HG03571 (cell line): Measurements from ENCODE around the gene EIF2AK3.
"Not testable (repeated sequence)": the region's sequence is repeated elsewhere in the genome, so short reads cannot be mapped to it uniquely, and the experiment has no call there.

Source experiments
- ATAC-seq: cut with Tn5 transposase; IDR thresholded peaks from one replicate; pipeline ENCODE4 v1.9.1; 2021; ENCODE audit not compliant: unreplicated experiment

Gene EIF2AK3

DNA sequence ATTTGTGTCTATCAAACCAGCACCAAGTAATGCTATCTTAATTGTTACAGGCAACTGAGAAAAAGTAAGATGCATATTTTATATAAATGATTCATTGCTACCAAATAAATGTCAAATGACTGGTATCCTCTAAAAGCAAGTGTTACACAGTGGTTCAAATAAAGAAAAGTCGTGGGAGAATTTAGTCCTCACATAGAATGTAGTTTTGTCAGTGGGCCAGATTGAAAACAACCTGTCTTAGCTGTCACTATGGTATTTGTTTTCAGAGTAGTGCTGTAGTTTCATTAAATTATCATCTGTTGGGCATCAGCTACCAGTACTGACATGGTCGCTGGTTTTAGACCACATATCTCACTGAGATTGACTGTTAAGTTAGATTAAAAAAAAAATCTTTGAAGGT is 10.2 kb upstream of the EIF2AK3 start:
- ATAC-seq: no peak

DNA sequence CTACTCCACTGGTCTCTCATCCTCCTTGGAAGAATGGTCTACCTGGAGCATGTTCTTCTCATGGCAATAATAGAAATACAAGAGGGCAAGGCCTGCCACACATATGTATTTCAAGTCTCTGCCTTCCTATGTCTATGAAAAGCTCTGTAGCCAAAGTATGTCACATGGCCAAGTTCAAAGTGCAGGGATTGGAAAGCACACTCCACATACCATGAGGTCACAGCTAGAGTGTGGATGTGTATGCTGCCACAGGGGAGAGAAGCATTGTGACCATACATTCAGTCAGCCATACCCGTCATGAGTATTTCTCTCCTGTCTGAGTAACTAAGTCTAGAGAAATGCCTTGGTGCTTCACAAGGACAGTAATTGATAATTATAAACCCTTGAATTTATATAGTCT is 8.8 kb upstream of the EIF2AK3 start:
- no peak for ATAC-seq

DNA sequence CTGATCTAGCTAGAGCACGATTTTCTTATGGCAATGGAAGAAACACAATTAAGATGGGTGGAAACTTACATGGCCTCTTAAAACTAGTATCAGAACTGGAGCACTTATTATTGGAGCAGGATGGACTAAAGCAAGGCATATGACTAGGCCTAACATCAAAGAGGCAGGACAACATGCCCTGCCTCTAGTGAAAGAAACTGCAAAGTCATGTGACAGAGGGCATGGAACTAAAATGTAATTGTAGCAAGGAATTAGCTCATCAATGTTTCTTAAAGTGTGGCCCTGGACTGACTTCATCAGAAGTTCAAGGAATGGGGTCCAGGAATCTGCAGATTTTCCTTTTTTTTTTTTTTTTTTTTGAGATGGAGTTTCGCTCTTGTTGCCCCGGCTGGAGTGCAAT is 5.3 kb upstream of the EIF2AK3 start:
- no peak for ATAC-seq

DNA sequence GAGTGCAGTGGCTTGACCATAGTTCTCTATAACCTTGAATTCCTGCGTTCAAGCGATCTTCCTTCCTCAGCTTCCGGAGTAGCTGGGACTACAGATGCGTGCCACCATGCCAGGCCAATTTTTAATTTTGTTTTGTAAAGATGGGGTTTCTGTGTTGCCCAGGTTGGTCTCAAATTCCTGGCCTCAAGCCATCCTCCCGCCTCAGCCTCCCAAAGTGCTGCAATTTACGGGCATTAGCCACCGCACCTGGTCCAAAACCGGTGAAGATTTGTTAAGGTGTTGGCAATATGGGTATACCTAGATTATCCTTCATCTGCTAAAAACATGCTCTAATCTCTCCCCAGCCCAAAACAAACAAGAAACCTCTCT is 1.3 kb upstream of the EIF2AK3 start:
- no peak for ATAC-seq

DNA sequence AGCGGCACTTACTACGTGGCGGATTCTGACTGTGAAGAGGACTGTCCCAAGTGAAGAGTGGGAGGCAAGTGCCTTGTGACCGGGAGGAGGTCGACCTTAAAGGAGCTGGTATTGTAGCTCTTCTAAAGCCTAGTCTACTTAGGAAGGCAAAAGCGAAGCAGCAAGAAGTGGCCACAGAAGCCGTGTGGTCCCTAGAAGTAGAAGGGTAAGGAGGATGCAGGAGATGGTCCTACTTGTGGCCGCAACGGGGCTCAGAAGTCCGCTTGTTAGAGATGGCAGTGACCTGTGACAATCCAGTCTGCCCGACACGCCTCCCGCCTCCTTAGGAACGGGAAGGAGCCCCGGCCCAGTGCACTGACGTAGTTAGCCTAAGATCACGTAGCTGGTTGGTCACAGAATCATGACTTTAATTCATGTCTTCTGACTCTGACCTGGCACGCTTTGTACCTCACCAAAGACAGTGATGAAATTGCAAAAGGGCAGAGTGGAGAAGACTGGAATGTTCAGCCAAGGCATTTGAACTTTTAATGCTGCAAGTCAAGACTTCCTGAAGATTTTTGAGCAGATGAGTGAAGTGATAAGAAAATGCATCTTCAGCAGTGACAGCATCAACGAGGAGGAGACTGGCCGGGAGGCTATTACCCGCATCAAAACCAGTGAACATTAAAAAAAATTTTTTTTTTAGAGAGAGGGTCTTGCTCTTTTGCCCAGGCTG is 749 bp upstream of the EIF2AK3 start:
- ATAC-seq: peak; percentile 30

DNA sequence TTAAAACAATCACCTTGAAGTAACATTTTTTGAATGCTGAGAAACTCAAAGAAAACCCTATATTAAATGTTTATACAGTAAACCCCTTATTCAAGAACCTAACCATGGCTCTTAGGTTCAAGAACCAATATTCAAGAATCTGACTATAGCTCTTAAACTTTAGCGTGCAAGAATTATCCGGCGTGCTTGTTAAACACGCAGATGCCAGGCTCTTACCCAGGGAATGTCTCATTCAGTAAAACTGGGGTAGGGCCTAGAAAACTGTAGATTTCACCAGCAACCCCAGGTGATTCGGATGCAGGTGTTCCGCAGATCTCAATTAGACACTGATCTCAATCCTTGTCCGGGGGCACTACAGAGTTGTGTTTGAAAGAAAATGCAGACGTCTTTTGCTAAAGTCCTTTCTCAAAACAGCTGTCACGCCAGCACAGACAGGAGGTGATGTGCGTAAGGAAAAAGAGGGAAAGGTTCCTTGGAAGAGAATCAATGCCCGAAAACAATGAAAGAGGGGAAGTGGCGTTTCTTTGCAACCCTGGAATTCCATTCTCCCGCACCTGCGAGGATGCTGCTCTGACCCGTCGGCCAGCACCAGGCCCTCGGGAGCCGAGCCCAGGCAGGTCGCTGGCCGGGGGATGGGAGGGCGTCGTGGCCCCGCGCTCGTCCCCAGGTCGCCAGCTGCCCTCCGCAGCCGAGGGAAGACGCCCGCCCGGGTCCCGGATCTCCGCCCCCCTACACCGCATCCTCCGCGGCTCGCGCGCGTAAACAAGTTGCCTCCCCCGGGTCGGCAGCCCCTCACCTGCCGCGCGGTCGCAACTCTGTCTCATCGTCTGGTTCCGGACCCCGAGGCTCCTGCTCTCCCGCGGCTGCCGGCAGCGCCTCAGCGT is 851 bp downstream of the EIF2AK3 start:
- ATAC-seq: peak; percentile 2

DNA sequence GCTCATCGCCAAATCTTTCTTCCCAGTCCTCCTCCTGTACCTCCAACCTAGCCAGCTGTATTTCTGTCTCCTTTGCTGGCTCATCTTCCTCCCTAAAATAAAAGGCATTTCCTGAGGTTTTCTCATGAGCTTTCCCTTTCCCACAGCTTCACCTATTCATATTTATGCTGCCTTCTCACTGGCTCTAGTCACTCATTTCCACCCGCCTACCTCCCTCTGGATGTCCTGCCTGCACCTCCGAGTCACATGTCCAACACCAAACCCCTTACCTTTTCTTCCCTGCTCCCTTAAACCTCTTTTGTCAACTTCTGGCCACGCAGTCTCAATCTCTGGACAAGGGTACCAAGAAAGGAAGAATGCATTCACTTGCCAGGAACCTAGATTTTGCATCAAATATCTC is 2.8 kb downstream of the EIF2AK3 start:
- no peak for ATAC-seq

DNA sequence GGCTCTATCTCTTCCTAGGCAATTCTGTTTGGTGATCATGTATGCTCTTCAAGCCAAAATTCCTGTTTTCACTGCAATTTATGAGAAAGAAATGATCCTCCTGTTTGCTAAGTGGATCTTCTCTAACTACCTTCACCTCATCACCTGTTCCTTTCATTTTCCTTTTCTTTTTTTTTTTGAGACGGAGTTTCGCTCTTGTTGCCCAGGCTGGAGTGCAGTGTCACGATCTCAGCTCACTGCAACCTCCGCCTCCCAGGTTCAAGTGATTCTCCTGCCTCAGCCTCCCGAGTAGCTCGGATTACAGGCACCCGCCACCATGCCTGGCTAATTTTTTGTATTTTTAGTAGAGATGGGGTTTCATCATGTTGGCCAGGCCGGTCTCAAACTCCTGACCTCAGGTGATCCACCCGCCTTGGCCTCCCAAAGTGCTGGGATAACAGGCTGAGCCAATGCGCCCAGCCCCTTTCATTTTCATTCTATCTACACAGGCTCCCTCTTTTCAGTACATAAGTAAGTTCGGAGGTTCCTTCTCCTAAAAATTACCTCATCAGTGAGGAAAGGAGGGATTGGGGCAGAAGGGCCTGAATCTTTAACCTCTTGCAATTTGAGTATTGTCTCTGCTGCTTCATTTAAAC is 3.3 kb downstream of the EIF2AK3 start:
- ATAC-seq: not testable (repeated sequence)

DNA sequence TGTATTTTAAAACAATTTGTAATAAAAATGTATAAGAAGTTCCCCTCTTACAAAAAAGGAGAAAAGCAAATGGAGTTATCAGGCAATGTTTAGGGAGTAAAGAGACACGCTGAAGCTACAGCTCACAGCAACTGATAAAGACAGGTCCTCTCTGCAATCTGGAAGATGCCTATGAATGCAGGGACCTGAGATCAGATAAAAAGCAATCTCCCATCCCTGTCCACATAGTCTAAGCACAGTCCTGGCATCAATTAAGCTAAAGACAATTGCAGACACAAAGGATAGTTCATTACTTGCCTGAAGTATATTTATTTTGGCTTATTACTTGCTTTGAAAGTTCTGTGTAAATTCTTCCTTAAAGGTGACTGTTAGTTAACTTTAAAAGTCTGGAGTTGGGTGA is 5.0 kb downstream of the EIF2AK3 start:
- no peak for ATAC-seq

DNA sequence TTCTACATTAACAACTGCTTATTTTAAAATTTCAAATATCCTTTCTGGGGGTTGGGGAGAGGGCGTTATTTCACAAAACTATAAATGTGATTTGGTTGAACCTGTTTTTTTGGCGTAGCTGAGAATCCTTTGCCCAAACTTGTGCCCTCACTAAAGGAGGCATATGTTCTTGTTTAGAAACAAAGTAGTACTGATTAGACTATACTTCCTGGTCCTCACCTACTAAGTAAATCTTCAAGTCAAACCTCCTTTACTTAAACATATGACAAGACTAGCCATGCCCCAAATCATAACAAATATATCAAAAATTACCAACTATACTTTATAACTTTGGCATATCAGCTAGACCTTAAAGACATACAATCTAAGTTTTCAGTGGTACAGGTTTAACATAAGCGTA is 5.8 kb downstream of the EIF2AK3 start:
- ATAC-seq: no peak

DNA sequence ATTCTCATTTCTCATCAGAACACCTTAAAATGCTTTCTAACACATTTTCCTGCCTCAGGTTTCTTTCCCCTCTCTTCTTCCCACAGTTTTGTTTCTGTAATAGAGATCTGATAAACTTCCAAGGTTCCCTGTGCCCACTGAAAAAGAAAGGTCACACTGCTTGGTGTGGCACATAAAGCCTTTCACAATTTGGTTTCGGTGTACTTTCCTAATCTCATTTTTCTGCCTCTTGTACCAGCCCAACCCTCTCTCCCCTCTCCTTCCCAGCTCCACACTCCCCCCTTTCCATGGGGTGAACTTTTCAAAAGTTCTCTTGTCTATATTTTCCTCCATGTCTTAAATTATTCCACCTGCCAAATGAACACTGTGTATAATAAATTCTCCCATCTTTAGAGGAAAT is 7.2 kb downstream of the EIF2AK3 start:
- no peak for ATAC-seq

DNA sequence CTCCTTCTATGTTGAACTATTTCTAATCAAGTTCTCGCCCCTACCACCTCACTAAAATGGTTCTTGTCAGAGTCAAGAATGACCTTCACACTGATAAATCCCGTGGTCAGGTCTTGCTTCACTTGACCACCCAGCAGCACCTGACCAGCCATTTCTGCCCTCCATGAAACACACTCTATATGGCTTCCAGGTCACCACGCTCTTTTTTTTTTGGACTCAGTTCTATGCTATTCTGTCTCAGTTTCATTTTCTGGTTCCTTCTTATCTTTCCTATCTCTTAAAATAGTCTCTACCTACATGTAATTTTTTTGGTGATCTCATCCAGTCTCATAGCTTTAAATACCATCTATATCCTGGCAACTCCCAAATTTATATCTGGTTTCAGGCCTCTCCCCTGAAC is 11.4 kb downstream of the EIF2AK3 start:
- peak; percentile 58 for ATAC-seq

DNA sequence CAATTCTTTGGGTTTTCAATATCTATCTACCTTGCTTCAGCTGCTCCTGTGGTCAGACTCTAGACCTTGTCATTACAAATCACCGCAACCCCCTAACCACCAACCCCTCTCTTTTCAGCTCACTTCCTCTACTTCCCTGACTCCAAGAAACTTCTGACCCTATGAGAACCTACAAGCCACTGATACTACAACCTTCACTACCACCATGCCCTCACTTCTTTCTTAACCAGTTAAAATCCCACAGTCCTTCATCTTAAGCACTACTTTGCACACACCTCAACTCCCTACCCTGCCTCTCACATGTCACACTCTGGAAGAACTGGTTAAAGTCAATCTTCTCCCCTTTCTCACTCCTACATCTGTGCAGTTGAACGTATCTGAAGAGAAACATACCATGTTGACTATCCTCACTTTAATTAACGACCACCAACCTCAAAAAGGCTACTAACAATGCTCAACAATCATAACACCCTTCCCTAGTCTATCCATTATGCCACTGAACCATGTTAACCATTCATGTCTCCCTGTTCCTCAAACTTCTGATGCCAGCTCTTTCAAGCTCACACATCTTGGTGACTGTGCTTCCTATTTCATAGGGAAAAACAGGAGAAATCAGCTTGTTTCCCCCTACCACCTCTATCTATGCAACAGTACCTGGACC is 12.6 kb downstream of the EIF2AK3 start:
- peak; percentile 76 for ATAC-seq

DNA sequence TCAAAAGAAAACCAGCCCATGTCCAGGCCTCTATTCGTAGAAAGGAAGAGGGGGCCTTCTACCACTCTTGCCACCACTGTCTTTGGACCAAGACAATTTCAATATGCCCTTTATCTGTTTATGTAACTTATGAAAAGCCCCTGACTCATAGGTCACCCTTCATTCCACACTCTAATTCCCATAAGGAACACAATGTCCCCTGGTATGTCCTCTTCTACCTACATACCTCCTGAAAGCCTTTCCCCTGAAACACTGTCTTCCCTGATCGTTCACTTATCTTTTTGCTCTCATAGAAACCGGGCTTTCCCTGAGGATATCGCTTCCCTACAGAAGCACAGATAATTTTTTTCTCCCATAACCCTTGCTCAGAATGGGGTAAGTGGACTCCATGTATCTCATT is 13.3 kb downstream of the EIF2AK3 start:
- ATAC-seq: no peak

DNA sequence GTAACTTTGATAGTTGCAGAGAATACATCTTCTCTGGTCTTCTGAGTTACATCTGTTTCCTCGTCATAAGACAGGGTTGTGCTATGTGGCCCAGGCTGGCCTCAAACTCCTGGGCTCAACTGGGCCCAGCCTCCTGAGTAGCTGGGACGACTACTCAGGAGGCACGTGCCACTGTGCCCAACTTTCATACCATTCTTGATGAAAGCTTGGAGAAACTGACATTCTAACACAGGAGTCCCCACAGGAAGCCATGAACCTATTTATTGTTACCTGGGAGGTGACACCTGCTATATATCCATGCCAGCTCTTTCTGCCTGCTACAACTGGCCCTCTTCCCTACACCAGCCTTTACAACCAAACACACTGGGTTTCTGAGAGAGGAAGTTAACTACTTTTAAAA is 19.1 kb downstream of the EIF2AK3 start:
- no peak for ATAC-seq

DNA sequence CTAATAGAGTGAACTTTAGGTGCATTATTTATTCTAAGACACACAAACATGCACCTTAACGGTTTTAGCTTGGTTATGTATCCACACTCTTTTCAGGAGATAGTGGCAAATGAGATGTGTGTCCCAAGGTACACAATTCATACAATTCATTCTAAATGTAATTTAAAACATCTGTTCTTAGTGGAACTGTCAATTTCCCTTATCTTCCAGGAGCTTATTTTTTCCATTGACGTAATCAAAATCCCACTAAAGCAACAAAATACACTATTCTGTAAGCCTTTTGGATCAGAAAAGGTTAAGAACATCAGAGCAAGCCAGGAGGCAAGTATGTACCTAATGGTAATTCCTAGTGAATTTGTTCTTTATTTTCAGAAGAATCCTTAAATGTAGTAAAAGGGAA is 19.8 kb downstream of the EIF2AK3 start:
- ATAC-seq: no peak

DNA sequence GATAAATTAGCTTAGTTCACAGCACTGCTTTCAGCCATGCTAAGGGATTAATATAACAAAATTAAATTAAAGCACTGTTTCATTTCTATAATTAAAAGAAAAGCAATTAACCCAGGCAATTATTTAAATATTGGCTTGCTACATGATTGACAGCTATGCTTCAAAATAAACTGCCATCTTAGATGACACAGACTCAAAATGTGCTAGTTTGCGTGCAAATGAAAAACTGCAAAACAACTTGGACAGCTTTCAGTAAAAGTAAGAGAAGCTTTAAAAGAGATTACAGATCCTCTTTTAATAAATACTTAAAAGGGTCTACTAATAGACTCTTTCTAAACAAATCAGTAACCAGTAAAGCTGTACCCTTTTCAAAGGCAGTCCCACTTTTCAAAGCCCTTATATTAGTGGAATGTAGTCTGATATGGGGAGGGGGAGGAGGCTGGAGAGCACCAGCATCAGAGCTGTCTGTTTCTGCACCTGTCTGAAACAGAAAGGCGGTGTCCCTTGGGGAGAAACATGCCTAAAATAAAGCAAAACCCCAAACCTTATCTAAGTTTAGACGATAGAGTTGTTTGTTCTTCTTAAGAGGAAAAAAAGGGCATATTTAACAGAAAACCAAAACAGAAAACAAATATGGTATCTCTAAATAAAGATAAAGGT is 20.8 kb downstream of the EIF2AK3 start:
- ATAC-seq: peak; percentile 76

DNA sequence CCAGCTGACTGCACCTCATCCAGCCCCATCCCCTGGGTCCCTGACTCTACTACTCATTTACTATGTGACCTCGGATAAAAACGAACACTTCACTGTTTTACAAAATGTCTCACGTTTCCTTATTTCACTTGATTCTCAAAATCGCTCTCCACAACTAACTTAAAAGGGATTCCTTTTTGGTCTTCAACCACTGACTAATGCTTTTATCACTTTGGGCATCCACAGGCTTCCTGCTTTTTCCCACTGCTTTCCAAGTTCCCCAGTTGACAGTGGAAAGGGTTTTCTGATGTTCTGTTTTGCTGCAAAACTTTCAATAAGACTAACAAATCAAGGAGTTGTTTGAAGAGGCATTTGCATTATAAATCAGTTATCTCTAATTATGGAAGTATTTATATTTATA is 24.1 kb downstream of the EIF2AK3 start:
- no peak for ATAC-seq

DNA sequence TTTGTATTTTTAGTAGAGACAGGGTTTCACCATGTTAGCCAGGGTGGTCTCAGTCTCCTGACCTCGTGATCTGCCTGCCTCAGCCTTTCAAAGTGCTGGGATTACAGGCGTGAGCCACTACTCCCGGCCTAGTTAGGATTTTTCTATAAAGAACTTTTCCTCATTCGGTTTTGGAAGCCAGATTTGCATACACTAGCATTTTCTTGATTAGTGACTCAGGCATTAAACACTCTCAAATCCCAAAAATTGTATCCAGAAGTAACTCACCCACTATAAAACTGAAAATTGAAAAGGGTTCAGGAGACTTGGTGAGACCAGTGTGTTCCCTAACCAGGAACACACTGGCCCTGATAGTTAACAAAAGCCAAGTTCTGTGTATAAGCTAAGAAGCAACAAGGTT is 25.2 kb downstream of the EIF2AK3 start:
- ATAC-seq: no peak

DNA sequence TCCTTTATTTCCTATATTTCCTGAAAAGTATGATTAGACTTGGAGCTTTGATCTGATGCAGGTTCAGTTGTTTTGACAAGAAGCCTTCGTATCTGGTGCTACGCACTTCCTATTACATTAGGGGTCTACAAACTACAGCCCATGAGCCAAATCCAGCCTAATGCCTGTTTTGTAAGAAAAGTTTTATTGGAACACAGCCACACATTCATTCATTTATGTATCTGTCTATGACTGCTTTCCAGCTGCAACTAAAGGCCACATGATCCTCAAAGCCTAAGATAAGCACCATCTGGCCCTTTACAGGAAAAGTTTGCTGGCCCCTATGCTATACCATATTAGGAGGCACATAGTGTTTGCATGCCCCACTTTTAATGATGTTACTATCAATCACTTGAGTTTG is 26.0 kb downstream of the EIF2AK3 start:
- no peak for ATAC-seq

DNA sequence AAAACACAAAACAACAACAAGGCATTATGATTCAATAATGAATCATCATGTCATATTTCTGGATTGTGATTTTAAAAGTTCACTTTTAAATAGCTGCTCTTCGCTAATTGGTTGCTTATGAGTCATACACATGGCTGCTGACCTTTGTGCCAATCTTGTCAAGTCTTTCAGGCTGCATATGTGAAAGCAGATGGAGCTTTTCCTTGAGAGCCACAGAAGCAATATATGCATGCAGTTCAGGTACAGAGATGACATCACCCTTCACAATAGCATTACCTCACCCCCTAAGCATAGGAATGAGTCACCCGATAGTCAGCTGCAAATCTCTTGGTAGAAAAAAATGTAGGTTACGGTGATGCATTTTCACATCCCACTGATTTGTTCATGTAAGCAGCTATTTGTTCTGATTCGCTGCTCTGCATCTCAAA is 27.2 kb downstream of the EIF2AK3 start:
- ATAC-seq: peak; percentile 97
